Measurements from ENCODE around the gene AP2A1. TPM values are rescaled to one million over a fixed set of nuclear protein-coding genes. Genes with fewer than 3 reads are reported as not detected.
A peak's percentile ranks its signal among the peaks of the same experiment; 100 is the strongest.

AP2A1 gene
- total RNA-seq, 1 donor from 2014 or later = 65.5 TPM

DNA sequence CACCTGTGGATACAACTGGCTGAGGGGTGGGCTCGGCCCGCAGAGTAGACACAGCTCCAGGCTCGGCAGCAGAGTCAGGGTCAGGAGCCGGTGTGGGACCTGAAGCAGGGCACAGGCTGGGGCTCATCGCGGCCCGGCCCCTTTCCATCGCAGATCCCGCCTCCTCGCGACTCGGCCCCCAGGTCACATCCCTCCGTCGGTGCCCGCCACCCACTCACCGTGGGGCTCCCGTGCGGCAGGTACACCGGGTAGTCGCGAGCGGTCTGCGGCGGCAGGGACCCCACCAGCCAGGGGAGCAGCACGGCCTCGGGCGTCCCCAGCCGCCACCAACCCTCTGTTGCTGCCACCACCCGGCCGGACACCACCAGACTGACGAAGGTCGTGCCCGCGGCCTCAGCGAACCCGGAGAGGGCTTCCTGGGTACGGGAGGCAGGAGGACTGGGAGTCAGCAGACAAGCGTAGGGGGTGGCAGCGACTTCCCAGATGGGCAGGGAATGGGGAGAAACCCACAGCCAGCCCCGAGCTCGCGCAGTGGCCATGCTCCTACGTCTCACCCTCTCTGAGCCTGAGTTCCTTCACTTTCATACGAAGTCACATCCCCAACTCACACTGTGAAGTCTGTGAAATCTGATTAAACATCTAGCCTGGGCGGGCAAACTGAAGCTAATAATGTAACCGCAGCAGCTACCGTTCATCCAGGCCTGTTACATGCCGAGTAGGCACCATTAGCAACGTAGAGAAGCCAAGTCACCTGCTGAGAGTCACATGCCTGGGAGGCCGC is 42.5 kb downstream of the AP2A1 start:
- Histone ChIP-seq H3K36me3 (peaks cover 30% of the 10 kb centered on the region), H3K9me3 (replicated peaks) (no peaks in the 10 kb centered on the region), H3K4me3 (peak overlapping the region; percentile 89), H3K4me1 (peaks cover 45% of the 10 kb centered on the region), H3K27ac (replicated peaks) (peak overlapping the region; percentile 93), H3K27me3 (ENCODE audit: low read depth) (no peaks in the 10 kb centered on the region)
- TF ChIP-seq, protein P1, sequence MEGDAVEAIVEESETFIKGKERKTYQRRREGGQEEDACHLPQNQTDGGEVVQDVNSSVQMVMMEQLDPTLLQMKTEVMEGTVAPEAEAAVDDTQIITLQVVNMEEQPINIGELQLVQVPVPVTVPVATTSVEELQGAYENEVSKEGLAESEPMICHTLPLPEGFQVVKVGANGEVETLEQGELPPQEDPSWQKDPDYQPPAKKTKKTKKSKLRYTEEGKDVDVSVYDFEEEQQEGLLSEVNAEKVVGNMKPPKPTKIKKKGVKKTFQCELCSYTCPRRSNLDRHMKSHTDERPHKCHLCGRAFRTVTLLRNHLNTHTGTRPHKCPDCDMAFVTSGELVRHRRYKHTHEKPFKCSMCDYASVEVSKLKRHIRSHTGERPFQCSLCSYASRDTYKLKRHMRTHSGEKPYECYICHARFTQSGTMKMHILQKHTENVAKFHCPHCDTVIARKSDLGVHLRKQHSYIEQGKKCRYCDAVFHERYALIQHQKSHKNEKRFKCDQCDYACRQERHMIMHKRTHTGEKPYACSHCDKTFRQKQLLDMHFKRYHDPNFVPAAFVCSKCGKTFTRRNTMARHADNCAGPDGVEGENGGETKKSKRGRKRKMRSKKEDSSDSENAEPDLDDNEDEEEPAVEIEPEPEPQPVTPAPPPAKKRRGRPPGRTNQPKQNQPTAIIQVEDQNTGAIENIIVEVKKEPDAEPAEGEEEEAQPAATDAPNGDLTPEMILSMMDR (IDR thresholded peaks at IDR 0.05; ENCODE audit: borderline replicate concordance) = no peak
- DNase-seq = peak; percentile 70
- intact Hi-C loops (cut with micrococcal nuclease) = no loop called here

GRCh38 chr19:49809941-49810389 is 43.2 kb downstream of the AP2A1 start:
- TF ChIP-seq, protein P1 (IDR thresholded peaks at IDR 0.05; ENCODE audit: borderline replicate concordance) = no peak
- no peak for DNase-seq
- Histone ChIP-seq H3K9me3 (replicated peaks) (no peaks in the 10 kb centered on the region), H3K4me3 (peak overlapping the region; percentile 89), H3K36me3 (peaks cover 24% of the 10 kb centered on the region), H3K27ac (replicated peaks) (peak overlapping the region; percentile 93), H3K4me1 (peaks cover 45% of the 10 kb centered on the region), H3K27me3 (ENCODE audit: low read depth) (no peaks in the 10 kb centered on the region)
- intact Hi-C loops (cut with micrococcal nuclease) = no loop called here

- intact Hi-C loops (cut with micrococcal nuclease) = no loop called here
- Histone ChIP-seq H3K4me1 (peaks cover 45% of the 10 kb centered on the region), H3K36me3 (peaks cover 12% of the 10 kb centered on the region), H3K9me3 (replicated peaks) (no peaks in the 10 kb centered on the region), H3K27ac (replicated peaks) (no peak overlapping the region), H3K4me3 (no peak overlapping the region), H3K27me3 (ENCODE audit: low read depth) (no peaks in the 10 kb centered on the region)
- no peak for DNase-seq
- TF ChIP-seq, protein P1 (IDR thresholded peaks at IDR 0.05; ENCODE audit: borderline replicate concordance) = no peak
These were observed 44.5 kb downstream of the AP2A1 start for GRCh38 chr19:49811328-49811727.

GRCh38 chr19:49812452-49812996 is 45.7 kb downstream of the AP2A1 start:
- Histone ChIP-seq H3K27me3 (ENCODE audit: low read depth) (no peaks in the 10 kb centered on the region), H3K9me3 (replicated peaks) (no peaks in the 10 kb centered on the region), H3K36me3 (peaks cover 1% of the 10 kb centered on the region), H3K4me3 (peak overlapping the region; percentile 81), H3K27ac (replicated peaks) (peak overlapping the region; percentile 96), H3K4me1 (peaks cover 53% of the 10 kb centered on the region)
- intact Hi-C loops (cut with micrococcal nuclease) = no loop called here
- no peak for DNase-seq
- TF ChIP-seq, protein P1 (IDR thresholded peaks at IDR 0.05; ENCODE audit: borderline replicate concordance) = no peak

- TF ChIP-seq, protein P1 (IDR thresholded peaks at IDR 0.05; ENCODE audit: borderline replicate concordance) = peak; percentile 49
- H3K27ac ChIP-seq (replicated peaks) = peak within 1 kb of the TSS; percentile 96
- peaks cover 56% of the 10 kb centered on the region for H3K4me1 ChIP-seq
- H3K4me3 ChIP-seq = peak within 1 kb of the TSS; percentile 81
- no peaks in the 10 kb centered on the region for H3K36me3 ChIP-seq
- DNase-seq = peak; percentile 98
- H3K27me3 ChIP-seq (ENCODE audit: low read depth) = no peaks in the 10 kb centered on the region
- intact Hi-C loops (cut with micrococcal nuclease) = no loop called here
- no peaks in the 10 kb centered on the region for H3K9me3 ChIP-seq (replicated peaks)
These were observed 46.4 kb downstream of the AP2A1 start, which contains the start of gene FUZ for GRCh38 chr19:49812997-49813861. Gene FUZ (minus strand): TSS chr19:49813292. CDS start chr19:49813106, 186 bp downstream.

All from left ventricle myocardium inferior (tissue), 1 donor.